PC-3 (cell line): ENCODE measurements around the gene SLC12A9.

Experiments used
- EZH2 ChIP-seq: fragments of 300-600 bp; sonication (generic); IDR thresholded peaks from one replicate; pipeline ENCODE4 v1.6.1; 2017; ENCODE audit warnings: antibody characterized with exemption, mild to moderate bottlenecking, low read length; ENCODE audit not compliant: unreplicated experiment
- TF ChIP-seq, protein P1 (sequence below): fragments of 300-600 bp; sonication (generic); conservative IDR thresholded peaks from 2 replicates; pipeline ENCODE4 v1.5.1; 2017; ENCODE audit warnings: antibody characterized with exemption, low read depth, mild to moderate bottlenecking, low read length

DNA sequence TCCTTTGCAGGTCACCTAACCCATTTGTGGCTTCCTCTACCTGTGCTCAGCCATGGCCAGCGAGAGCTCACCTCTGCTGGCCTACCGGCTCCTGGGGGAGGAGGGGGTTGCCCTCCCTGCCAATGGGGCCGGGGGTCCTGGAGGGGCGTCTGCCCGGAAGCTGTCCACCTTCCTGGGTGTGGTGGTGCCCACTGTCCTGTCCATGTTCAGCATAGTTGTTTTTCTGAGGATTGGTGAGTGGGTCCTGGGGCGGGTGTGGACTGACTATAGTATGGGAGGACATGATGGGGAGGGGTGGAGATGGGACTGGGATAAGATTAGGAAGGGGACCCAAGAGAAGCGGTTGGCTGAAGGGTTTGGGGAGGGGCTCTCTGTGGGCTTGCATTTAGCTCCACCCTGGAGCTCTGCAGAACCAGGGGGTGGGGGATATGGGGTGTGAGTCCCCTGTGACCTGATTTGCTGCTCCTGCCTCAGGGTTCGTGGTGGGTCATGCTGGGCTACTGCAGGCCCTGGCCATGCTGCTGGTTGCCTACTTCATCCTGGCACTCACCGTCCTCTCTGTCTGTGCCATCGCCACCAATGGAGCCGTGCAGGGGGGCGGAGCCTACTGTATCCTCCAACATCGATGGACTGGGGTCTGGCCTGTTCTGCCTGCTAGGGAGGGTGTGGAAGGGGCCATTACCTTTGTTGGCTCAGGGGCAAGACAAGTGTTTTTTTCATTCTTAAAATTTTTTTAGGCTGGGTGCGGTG is 1.8 kb downstream of the SLC12A9 start:
- no peak for TF ChIP-seq EZH2
- TF ChIP-seq, protein P1, sequence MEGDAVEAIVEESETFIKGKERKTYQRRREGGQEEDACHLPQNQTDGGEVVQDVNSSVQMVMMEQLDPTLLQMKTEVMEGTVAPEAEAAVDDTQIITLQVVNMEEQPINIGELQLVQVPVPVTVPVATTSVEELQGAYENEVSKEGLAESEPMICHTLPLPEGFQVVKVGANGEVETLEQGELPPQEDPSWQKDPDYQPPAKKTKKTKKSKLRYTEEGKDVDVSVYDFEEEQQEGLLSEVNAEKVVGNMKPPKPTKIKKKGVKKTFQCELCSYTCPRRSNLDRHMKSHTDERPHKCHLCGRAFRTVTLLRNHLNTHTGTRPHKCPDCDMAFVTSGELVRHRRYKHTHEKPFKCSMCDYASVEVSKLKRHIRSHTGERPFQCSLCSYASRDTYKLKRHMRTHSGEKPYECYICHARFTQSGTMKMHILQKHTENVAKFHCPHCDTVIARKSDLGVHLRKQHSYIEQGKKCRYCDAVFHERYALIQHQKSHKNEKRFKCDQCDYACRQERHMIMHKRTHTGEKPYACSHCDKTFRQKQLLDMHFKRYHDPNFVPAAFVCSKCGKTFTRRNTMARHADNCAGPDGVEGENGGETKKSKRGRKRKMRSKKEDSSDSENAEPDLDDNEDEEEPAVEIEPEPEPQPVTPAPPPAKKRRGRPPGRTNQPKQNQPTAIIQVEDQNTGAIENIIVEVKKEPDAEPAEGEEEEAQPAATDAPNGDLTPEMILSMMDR = no peak
